Left ventricle myocardium inferior (tissue), 1 donor: ENCODE measurements around the gene JPT1. TPM values are rescaled to one million over a fixed set of nuclear protein-coding genes. Genes with fewer than 3 reads are reported as not detected.
"Not testable (repeated sequence)": the region's sequence is repeated elsewhere in the genome, so short reads cannot be mapped to it uniquely, and the experiment has no call there.

Source experiments
- DNase-seq: peaks from one replicate; pipeline ENCODE4 v3.0.0-alpha.2; 2020
- H3K27ac ChIP-seq: fragments of 200-600 bp; replicated peaks from 2 replicates; pipeline ENCODE4 v1.8.0; 2021
- H3K27me3 ChIP-seq: fragments of 200-600 bp; 2 replicates; pipeline ENCODE4 v1.8.0; 2021; ENCODE audit warnings: low read depth
- H3K36me3 ChIP-seq: fragments of 200-600 bp; 2 replicates; pipeline ENCODE4 v1.8.0; 2021
- H3K4me1 ChIP-seq: fragments of 200-600 bp; 2 replicates; pipeline ENCODE4 v1.8.0; 2021
- H3K4me3 ChIP-seq: fragments of 200-600 bp; 2 replicates; pipeline ENCODE4 v1.8.0; 2021; ENCODE audit warnings: mild to moderate bottlenecking, moderate library complexity
- H3K9me3 ChIP-seq: fragments of 200-600 bp; replicated peaks from 2 replicates; pipeline ENCODE4 v1.8.0; 2021
- CTCF ChIP-seq: fragments of 200-600 bp; IDR thresholded peaks from 2 replicates; pipeline ENCODE4 v1.8.0; 2021; ENCODE audit warnings: antibody characterized with exemption, mild to moderate bottlenecking, borderline replicate concordance
- intact Hi-C: fragments of 100-400 bp; cut with micrococcal nuclease; formaldehyde crosslinking; loops from one replicate; pipeline ENCODE4 v1.11.0; 2022
- total RNA-seq: library from RNA; stranded (reverse); fragmentation: NEBNext Ultra II Directional; extraction: Animal tissue kit (Norgen Biotek cat#: 25700); gene quantifications from one replicate; pipeline ENCODE4 v1.2.1, GENCODE V29; 2021
- donor health status: DM: no; HTN: yes; CAD: no; lungs with severe emphysema.

Gene JPT1
- total RNA-seq, 1 donor from 2014 or later: 13.8 TPM

- intact Hi-C loops: no loop called here
- no peaks in the 10 kb centered on the region for H3K9me3 ChIP-seq
- no peak for TF ChIP-seq CTCF
Observed at GRCh38 chr17:75135452-75135851, 18.9 kb downstream of the JPT1 start.

GRCh38 chr17:75133607-75134347 lies 20.5 kb downstream of the JPT1 start:
- H3K27me3 ChIP-seq, H3K9me3 ChIP-seq, H3K27ac ChIP-seq, H3K4me3 ChIP-seq, DNase-seq, intact Hi-C loops, H3K36me3 ChIP-seq: not testable (repeated sequence)
- H3K4me1 ChIP-seq: peaks cover 23% of the 10 kb centered on the region

More at GRCh38 chr17:75135452-75135851, 18.9 kb downstream of the JPT1 start:
- Histone ChIP-seq H3K4me3 (no peak overlapping the region), H3K36me3 (peaks cover under 1% of the 10 kb centered on the region), H3K27me3 (no peaks in the 10 kb centered on the region), H3K4me1 (peaks cover 19% of the 10 kb centered on the region), H3K27ac (no peak overlapping the region)
- DNase-seq: no peak

GRCh38 chr17:75133001-75133400 lies 21.3 kb downstream of the JPT1 start:
- TF ChIP-seq CTCF: no peak
- H3K4me3 ChIP-seq: no peak overlapping the region
- no peaks in the 10 kb centered on the region for H3K9me3 ChIP-seq
- H3K36me3 ChIP-seq: peaks cover 9% of the 10 kb centered on the region
- DNase-seq: no peak
- no peaks in the 10 kb centered on the region for H3K27me3 ChIP-seq
- H3K27ac ChIP-seq: no peak overlapping the region
- peaks cover 23% of the 10 kb centered on the region for H3K4me1 ChIP-seq
- intact Hi-C loops: no loop called here

GRCh38 chr17:75132018-75133000 lies 22.0 kb downstream of the JPT1 start:
- H3K27me3 ChIP-seq, H3K36me3 ChIP-seq, H3K9me3 ChIP-seq, intact Hi-C loops, DNase-seq: not testable (repeated sequence)
- peak overlapping the region; percentile 81 for H3K4me3 ChIP-seq
- peak overlapping the region; percentile 92 for H3K27ac ChIP-seq
- peaks cover 23% of the 10 kb centered on the region for H3K4me1 ChIP-seq

GRCh38 chr17:75131278-75132017 lies 22.9 kb downstream of the JPT1 start, which contains the start of gene NT5C:
TSS of gene NT5C (minus strand) at chr17:75131742. CDS start at chr17:75131707, 35 bp downstream.
- peak; percentile 85 for DNase-seq
- H3K4me1 ChIP-seq: peaks cover 23% of the 10 kb centered on the region
- no peaks in the 10 kb centered on the region for H3K27me3 ChIP-seq
- no peaks in the 10 kb centered on the region for H3K9me3 ChIP-seq
- H3K4me3 ChIP-seq: peak within 1 kb of the TSS; percentile 81
- intact Hi-C loops: no loop called here
- H3K27ac ChIP-seq: peak within 1 kb of the TSS; percentile 92
- TF ChIP-seq CTCF: peak; percentile 80
- H3K36me3 ChIP-seq: peaks cover 9% of the 10 kb centered on the region

- peaks cover 26% of the 10 kb centered on the region for H3K4me1 ChIP-seq
- H3K36me3 ChIP-seq: peaks cover 9% of the 10 kb centered on the region
- TF ChIP-seq CTCF: peak; percentile 42
- intact Hi-C loops: no loop called here
- peak overlapping the region; percentile 81 for H3K4me3 ChIP-seq
- no peaks in the 10 kb centered on the region for H3K27me3 ChIP-seq
- H3K9me3 ChIP-seq: no peaks in the 10 kb centered on the region
- DNase-seq: peak; percentile 45
- H3K27ac ChIP-seq: peak overlapping the region; percentile 92
Observed at GRCh38 chr17:75130632-75131277, 23.6 kb downstream of the JPT1 start.
